ENCODE data around the gene HOXB3. TPM values are rescaled to one million over a fixed set of nuclear protein-coding genes. Genes with fewer than 3 reads are reported as not detected.

Gene HOXB3
- total and polyA plus RNA-seq, 2 of the 4 experiments (the other 2 are of a cell fraction): 6.3 to 59.6 TPM

DNA sequence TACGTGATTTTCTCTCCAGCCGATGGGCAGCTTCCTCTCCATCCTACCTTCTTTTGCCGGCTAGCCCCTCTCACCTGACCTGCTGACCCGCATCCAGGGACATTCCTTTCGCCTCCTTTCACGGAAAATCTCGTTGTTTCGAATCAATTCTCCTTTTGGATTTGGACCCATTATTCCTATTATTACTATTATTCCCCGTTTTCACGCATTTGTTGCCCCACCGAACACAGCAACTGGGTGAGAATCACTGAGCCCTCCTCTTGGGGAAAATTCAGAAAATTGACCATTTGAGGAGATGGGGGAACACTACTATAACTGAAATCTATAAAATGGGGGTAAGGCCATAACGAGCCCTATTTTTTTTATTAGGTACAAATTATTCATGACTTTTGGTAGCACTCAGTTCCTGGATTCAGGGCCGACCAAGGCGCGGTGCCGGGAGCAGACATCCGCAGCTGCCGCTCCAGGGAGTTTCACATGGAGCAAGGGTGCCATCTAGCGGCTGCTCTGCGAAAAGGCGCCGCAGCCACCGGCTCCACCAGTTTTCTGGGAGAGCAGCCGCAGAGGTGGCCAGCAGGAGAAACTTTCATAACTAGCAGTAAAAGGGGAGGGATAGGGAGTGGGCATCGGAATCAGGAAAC, 28.3 kb upstream of the HOXB3 start:
- Histone ChIP-seq H3K9me3 (ENCODE audit: control insufficient read depth, insufficient read depth, low read length) (peaks cover 9% of the 10 kb centered on the region), H3K79me1 (ENCODE audit: low read depth in 1 of 2, low read length in 2 of 2) (no peaks in the 10 kb centered on the region), H3K4ac (ENCODE audit: low read depth, low read length) (no peak overlapping the region), H3K4me3 (ENCODE audit: insufficient read depth, low read depth, low read length) (no peak overlapping the region), H3K9ac (ENCODE audit: low read depth, low read length) (no peak overlapping the region), H3K14ac (replicated peaks; ENCODE audit: low read depth, low read length) (no peak overlapping the region), H4K91ac (ENCODE audit: insufficient read depth, low read depth, low read length) (no peak overlapping the region), H3K36me3 (ENCODE audit: control insufficient read depth, insufficient read depth, low read length) (no peaks in the 10 kb centered on the region), H2BK120ac (ENCODE audit: low read depth, low read length) (no peak overlapping the region), H3K18ac (ENCODE audit: low read depth, low read length) (no peak overlapping the region), H2AK5ac (ENCODE audit: low read depth, low read length) (no peak overlapping the region), H2AK9ac (replicated peaks; ENCODE audit: low read depth, low read length, poor library complexity) (no peak overlapping the region), H3K4me2 (ENCODE audit: low read depth, low read length) (0 out of 2 replicates have a peak overlapping the region, but pooled peaks have one; percentile 18), H4K5ac (ENCODE audit: low read depth, low read length) (no peak overlapping the region), H3K56ac (ENCODE audit: extremely low read depth, insufficient read depth, low read length) (no peak overlapping the region), H2BK20ac (ENCODE audit: low read depth, low read length) (no peak overlapping the region), H3K9me1 (ENCODE audit: insufficient read depth, low read length) (no peaks in the 10 kb centered on the region), H3K4me1 (ENCODE audit: control insufficient read depth, insufficient read depth, low read length) (no peaks in the 10 kb centered on the region; the same call in 1 of the 2 replicates), H3K27me3 (ENCODE audit: control insufficient read depth, insufficient read depth, low read length) (peaks cover 79% of the 10 kb centered on the region), H2AFZ (replicated peaks; ENCODE audit: low read length, poor library complexity) (no peak overlapping the region), H2BK15ac (ENCODE audit: low read depth, low read length) (no peak overlapping the region), H3K27ac (ENCODE audit: insufficient read depth, low read length) (no peak overlapping the region), H3K23ac (ENCODE audit: low read depth, low read length) (peak overlapping the region; percentile 45; the same call in 1 of the 2 replicates), H4K8ac (ENCODE audit: low read depth in 2 of 2, low read length in 2 of 2) (no peak overlapping the region), H2BK5ac (ENCODE audit: low read depth, low read length, poor library complexity, severe bottlenecking) (no peak overlapping the region), H4K20me1 (ENCODE audit: insufficient read depth, low read length) (peaks cover 4% of the 10 kb centered on the region; the same call in 1 of the 2 replicates)
- 3% methylated on average over 8 of the region's 25 CpGs; no CpG with 5 or more reads in 1 of the 2 experiments for WGBS, 2 experiments (ENCODE audit: extremely low coverage in 2 of 2, insufficient read length in 1 of 2)
- intact Hi-C loops (cut with micrococcal nuclease): loop anchor here (1.0 to 2.0 kb wide), 6 partner anchors 282 to 592 kb away; no protein-coding TSS in a partner anchor
- ChIA-PET CTCF (interaction anchor here (0.6 to 1.5 kb wide), 7 partner anchors 9 to 593 kb away, joined by 3 read pairs; no protein-coding TSS in a partner anchor), POLR2A (ENCODE audit: unreplicated experiment) (no interaction called here)
- TF ChIP-seq, protein P1, sequence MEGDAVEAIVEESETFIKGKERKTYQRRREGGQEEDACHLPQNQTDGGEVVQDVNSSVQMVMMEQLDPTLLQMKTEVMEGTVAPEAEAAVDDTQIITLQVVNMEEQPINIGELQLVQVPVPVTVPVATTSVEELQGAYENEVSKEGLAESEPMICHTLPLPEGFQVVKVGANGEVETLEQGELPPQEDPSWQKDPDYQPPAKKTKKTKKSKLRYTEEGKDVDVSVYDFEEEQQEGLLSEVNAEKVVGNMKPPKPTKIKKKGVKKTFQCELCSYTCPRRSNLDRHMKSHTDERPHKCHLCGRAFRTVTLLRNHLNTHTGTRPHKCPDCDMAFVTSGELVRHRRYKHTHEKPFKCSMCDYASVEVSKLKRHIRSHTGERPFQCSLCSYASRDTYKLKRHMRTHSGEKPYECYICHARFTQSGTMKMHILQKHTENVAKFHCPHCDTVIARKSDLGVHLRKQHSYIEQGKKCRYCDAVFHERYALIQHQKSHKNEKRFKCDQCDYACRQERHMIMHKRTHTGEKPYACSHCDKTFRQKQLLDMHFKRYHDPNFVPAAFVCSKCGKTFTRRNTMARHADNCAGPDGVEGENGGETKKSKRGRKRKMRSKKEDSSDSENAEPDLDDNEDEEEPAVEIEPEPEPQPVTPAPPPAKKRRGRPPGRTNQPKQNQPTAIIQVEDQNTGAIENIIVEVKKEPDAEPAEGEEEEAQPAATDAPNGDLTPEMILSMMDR (conservative IDR thresholded peaks at IDR 0.05; ENCODE audit: low read depth, low read length): peak; percentile 98
- TF ChIP-seq RAD21 (IDR thresholded peaks at IDR 0.05; ENCODE audit: low read length): peak; percentile 97
- peak; percentile 57; the same call in 1 of the 2 replicates for TF ChIP-seq POLR2A (IDR thresholded peaks at IDR 0.05; ENCODE audit: low read depth, low read length)
- 0 out of 2 replicates have a peak, but pooled peaks have one; percentile 9 for TF ChIP-seq MXI1 (IDR thresholded peaks at IDR 0.05; ENCODE audit: borderline replicate concordance, low read depth, low read length)
- TF ChIP-seq, protein P2, sequence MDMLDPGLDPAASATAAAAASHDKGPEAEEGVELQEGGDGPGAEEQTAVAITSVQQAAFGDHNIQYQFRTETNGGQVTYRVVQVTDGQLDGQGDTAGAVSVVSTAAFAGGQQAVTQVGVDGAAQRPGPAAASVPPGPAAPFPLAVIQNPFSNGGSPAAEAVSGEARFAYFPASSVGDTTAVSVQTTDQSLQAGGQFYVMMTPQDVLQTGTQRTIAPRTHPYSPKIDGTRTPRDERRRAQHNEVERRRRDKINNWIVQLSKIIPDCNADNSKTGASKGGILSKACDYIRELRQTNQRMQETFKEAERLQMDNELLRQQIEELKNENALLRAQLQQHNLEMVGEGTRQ (IDR thresholded peaks at IDR 0.05; ENCODE audit: low read depth, low read length): no peak
- TF ChIP-seq MAZ (IDR thresholded peaks at IDR 0.05; ENCODE audit: borderline replicate concordance, low read depth, low read length): no peak; the same call in 1 of the 2 replicates
- no peak for TF ChIP-seq CEBPB (IDR thresholded peaks at IDR 0.05; ENCODE audit: low read depth, low read length)
- TF ChIP-seq, protein P3, sequence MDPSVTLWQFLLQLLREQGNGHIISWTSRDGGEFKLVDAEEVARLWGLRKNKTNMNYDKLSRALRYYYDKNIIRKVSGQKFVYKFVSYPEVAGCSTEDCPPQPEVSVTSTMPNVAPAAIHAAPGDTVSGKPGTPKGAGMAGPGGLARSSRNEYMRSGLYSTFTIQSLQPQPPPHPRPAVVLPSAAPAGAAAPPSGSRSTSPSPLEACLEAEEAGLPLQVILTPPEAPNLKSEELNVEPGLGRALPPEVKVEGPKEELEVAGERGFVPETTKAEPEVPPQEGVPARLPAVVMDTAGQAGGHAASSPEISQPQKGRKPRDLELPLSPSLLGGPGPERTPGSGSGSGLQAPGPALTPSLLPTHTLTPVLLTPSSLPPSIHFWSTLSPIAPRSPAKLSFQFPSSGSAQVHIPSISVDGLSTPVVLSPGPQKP (IDR thresholded peaks at IDR 0.05; ENCODE audit: borderline replicate concordance, low read depth, low read length): no peak
- peak; percentile 94 for TF ChIP-seq SMC3 (IDR thresholded peaks at IDR 0.05; ENCODE audit: low read depth, low read length)
- DNase-seq (peak; percentile 79), ATAC-seq (ENCODE audit: low read depth) (peak; percentile 93)
- no TSS peak for BruUV-seq (replicated peaks)
- in situ Hi-C loops (cut with MboI; ENCODE audit: low sequenced_read_pairs): no loop called here
- dilution Hi-C loops (cut with HindIII; ENCODE audit: low sequenced_read_pairs, unreplicated experiment): no loop called here
